Neural progenitor cell (in vitro differentiated cells): ENCODE measurements around the gene MGMT.

Experiments used
- CTCF ChIP-seq: fragments of 200-600 bp; sonication (generic); IDR thresholded peaks from 2 replicates; pipeline ENCODE4 v1.5.1; 2017; ENCODE audit warnings: antibody characterized with exemption, mild to moderate bottlenecking
- EZH2 ChIP-seq: fragments of 200-600 bp; sonication (generic); IDR thresholded peaks from 2 replicates; pipeline ENCODE4 v1.6.1; 2017; ENCODE audit warnings: antibody characterized with exemption, mild to moderate bottlenecking, moderate library complexity
- EZH2phosphoT487 ChIP-seq: fragments of 200-600 bp; sonication (generic); IDR thresholded peaks from 2 replicates; pipeline ENCODE4 v1.6.1; 2017; ENCODE audit warnings: antibody characterized with exemption

GRCh38 chr10:129678186-129678585 lies 211.1 kb downstream of the MGMT start:
- no peak for TF ChIP-seq CTCF
- TF ChIP-seq EZH2phosphoT487: no peak
- TF ChIP-seq EZH2: no peak
